DND-41 (cell line): ENCODE results near the gene DRG1.
"Not testable (repeated sequence)": the region's sequence is repeated elsewhere in the genome, so short reads cannot be mapped to it uniquely, and the experiment has no call there.

Experiments used
- ATAC-seq: fragments of 200-7000 bp; cut with Tn5 transposase; 3 replicates; pipeline ENCODE4 v1.9.1; 2021; ENCODE audit warnings: low read depth; ENCODE audit not compliant: insufficient read depth
- DNase-seq: peaks from one replicate; pipeline ENCODE4 v3.0.0-alpha.2; 2020
- H2AFZ ChIP-seq: 2 replicates; pipeline ENCODE4 v1.6.0; 2012; ENCODE audit warnings: low read depth, low read length
- H3K27ac ChIP-seq: 2 replicates; pipeline ENCODE4 v1.5.1; 2012; ENCODE audit warnings: low read length, inconsistent platforms
- H3K27me3 ChIP-seq: fragments of 200-600 bp; sonication (generic); 2 replicates; pipeline ENCODE4 v1.6.0; 2012; ENCODE audit warnings: low read length, mild to moderate bottlenecking, inconsistent platforms; ENCODE audit not compliant: insufficient read depth, poor library complexity
- H3K36me3 ChIP-seq: 2 replicates; pipeline ENCODE4 v1.5.1; 2012; ENCODE audit warnings: low read length, inconsistent platforms; ENCODE audit not compliant: insufficient read depth
- H3K4me1 ChIP-seq: 2 replicates; pipeline ENCODE4 v1.5.1; 2012; ENCODE audit warnings: mild to moderate bottlenecking, low read length; ENCODE audit not compliant: insufficient read depth
- H3K4me2 ChIP-seq: 2 replicates; pipeline ENCODE4 v1.6.0; 2012; ENCODE audit warnings: mild to moderate bottlenecking, moderate library complexity, low read length, inconsistent platforms; ENCODE audit not compliant: insufficient read depth
- H3K4me3 ChIP-seq, 2 experiments: fragments of 200-600 bp in 1 of 2; shearing (Covaris generic) in 1 of 2; 2 replicates each; pipeline ENCODE4 v1.5.1; 2012 to 2016; ENCODE audit warnings: inconsistent platforms in 2 of 2, low read length in 2 of 2, mild to moderate bottlenecking in 2 of 2, low read depth in 1 of 2, moderate library complexity in 1 of 2
- H3K79me2 ChIP-seq: 2 replicates; pipeline ENCODE4 v1.6.0; 2012; ENCODE audit warnings: low read length, inconsistent platforms; ENCODE audit not compliant: insufficient read depth
- H3K9ac ChIP-seq: 2 replicates; pipeline ENCODE4 v1.6.0; 2012; ENCODE audit warnings: low read depth, mild to moderate bottlenecking, inconsistent platforms, low read length, moderate library complexity
- H3K9me3 ChIP-seq: 2 replicates; pipeline ENCODE4 v1.5.1; 2012; ENCODE audit warnings: low read length, moderate library complexity, mild to moderate bottlenecking, inconsistent platforms; ENCODE audit not compliant: insufficient read depth, severe bottlenecking
- H4K20me1 ChIP-seq: 2 replicates; pipeline ENCODE4 v1.6.0; 2012; ENCODE audit warnings: low read length; ENCODE audit not compliant: insufficient read depth
- CTCF ChIP-seq: IDR thresholded peaks from 2 replicates; pipeline ENCODE4 v1.5.1; 2012; ENCODE audit warnings: borderline replicate concordance, low read length, moderate library complexity, mild to moderate bottlenecking; ENCODE audit not compliant: poor library complexity, severe bottlenecking; ENCODE audit errors: extremely low read depth
- EZH2 ChIP-seq: IDR thresholded peaks from 3 replicates; pipeline ENCODE4 v1.6.1; 2012; ENCODE audit warnings: borderline replicate concordance, low read depth, mild to moderate bottlenecking, moderate library complexity, low read length, inconsistent platforms; ENCODE audit not compliant: severe bottlenecking

The DRG1 gene

DNA sequence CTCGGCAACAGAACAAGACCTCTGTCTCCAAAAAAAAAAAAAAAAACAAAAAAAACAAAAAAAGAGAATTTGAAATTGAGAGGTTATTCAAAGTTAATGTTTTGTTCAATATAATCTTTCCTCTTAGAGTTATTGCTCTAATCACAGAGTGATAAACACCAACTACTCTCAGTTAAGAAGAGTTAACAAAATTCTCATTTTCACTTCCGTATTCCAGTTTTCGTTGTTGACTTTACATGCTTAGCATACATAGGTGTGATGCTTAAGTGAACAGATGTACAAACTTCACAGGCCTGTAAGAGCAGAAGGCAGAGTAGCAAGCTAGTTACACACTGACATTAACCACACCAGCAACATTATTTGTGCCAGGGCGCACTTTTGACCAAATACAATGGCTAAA lies 77.9 kb downstream of the DRG1 start:
- TF ChIP-seq EZH2: no peak
- no peak for TF ChIP-seq CTCF
- H2AFZ ChIP-seq: no peak overlapping the region
- no peaks in the 10 kb centered on the region for H3K9me3 ChIP-seq
- H3K27me3 ChIP-seq: no peaks in the 10 kb centered on the region
- no peaks in the 10 kb centered on the region for H3K4me1 ChIP-seq
- no peak overlapping the region for H3K9ac ChIP-seq
- no peak for ATAC-seq
- no peak overlapping the region for H3K27ac ChIP-seq
- no peak overlapping the region for H3K4me3 ChIP-seq
- peaks cover 92% of the 10 kb centered on the region for H3K79me2 ChIP-seq
- peaks cover 29% of the 10 kb centered on the region; the same call in 1 of the 2 replicates for H4K20me1 ChIP-seq
- DNase-seq: no peak
- H3K36me3 ChIP-seq: peaks cover 67% of the 10 kb centered on the region
- no peak overlapping the region for H3K4me2 ChIP-seq

DNA sequence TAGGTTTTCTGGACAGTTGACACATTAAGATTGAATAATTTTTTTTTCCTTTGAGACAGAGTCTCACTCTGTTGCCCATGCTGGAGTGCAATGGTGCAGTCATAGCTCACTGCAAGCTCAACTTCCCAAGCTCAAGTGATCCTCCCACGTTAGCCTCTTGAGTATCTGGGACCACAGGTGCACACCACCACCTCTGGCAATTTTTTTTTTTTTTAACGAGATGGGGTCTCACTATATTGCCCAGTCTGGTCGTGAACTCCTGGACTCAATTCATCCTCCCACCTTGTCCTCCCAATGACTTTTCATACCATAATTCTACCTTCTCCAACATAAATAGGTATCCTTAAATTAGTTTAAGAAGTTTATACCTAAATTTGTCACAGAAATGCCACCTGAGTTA lies 81.7 kb downstream of the DRG1 start:
- Histone ChIP-seq H3K9me3 (no peaks in the 10 kb centered on the region), H3K4me1 (peaks cover 6% of the 10 kb centered on the region; the same call in 1 of the 2 replicates), H3K27me3 (no peaks in the 10 kb centered on the region), H3K4me2 (no peak overlapping the region), H2AFZ (no peak overlapping the region), H3K36me3 (peaks cover 86% of the 10 kb centered on the region), H3K4me3 (no peak overlapping the region), H3K27ac (no peak overlapping the region), H3K79me2 (peaks cover 87% of the 10 kb centered on the region), H4K20me1 (peaks cover 20% of the 10 kb centered on the region; the same call in 1 of the 2 replicates), H3K9ac (no peak overlapping the region)
- no peak for ATAC-seq
- no peak for DNase-seq
- TF ChIP-seq CTCF: no peak
- no peak for TF ChIP-seq EZH2

DNA sequence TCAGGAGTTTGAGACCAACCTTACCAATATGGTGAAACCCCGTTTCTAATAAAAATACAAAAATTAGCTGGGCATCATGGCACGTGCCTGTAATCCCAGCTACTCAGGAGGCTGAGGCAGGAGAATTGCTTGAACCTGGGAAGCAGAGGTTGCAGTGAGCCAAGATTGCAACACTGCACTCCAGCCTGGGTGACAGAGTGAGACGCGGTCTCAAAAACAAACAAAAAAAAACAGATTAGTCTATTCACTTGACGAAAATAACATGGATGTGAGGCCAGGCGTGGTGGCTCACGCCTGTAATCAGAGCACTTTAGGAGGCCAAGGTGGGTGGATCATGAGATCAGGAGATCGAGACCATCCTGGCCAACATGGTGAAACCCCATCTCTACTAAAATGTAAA lies 83.1 kb downstream of the DRG1 start:
- H3K9ac ChIP-seq, H2AFZ ChIP-seq, ATAC-seq, H3K4me1 ChIP-seq, H3K4me2 ChIP-seq, H3K4me3 ChIP-seq, DNase-seq, H3K27me3 ChIP-seq, H3K27ac ChIP-seq, H3K9me3 ChIP-seq: not testable (repeated sequence)
- H4K20me1 ChIP-seq: peaks cover 14% of the 10 kb centered on the region; the same call in 1 of the 2 replicates
- peaks cover 87% of the 10 kb centered on the region for H3K79me2 ChIP-seq
- H3K36me3 ChIP-seq: peaks cover 87% of the 10 kb centered on the region
